ENCODE data around the gene GLOD4. TPM values are rescaled to one million over a fixed set of nuclear protein-coding genes. Genes with fewer than 3 reads are reported as not detected.
A peak's percentile ranks its signal among the peaks of the same experiment; 100 is the strongest.
"Not testable (repeated sequence)": the region's sequence is repeated elsewhere in the genome, so short reads cannot be mapped to it uniquely, and the experiment has no call there.

GLOD4 gene
- total RNA-seq, 2 experiments from 2014 or later: 48.4 to 79.7 TPM

- peak; percentile 79 for DNase-seq (ENCODE audit: low spot score)
- ChIA-PET POLR2A (interaction anchor here (0.6 to 1.3 kb wide), 2 partner anchors 10 to 14 kb away, joined by 3 to 4 read pairs; no protein-coding TSS in a partner anchor), CTCF (ENCODE audit: unreplicated experiment) (no interaction called here)
- no peaks in the 10 kb centered on the region for H3K9me3 ChIP-seq (ENCODE audit: low read length)
- no peaks in the 10 kb centered on the region for H4K20me1 ChIP-seq (ENCODE audit: insufficient read depth, low read length)
- intact Hi-C loops (cut with micrococcal nuclease; ENCODE audit: unreplicated experiment): no loop called here
- peak overlapping the region; percentile 75 for H3K4me3 ChIP-seq (ENCODE audit: low read depth, low read length, poor library complexity, severe bottlenecking)
- H3K27ac ChIP-seq (ENCODE audit: low read depth, low read length, poor library complexity, severe bottlenecking): peak overlapping the region; percentile 57
- H3K4me2 ChIP-seq (ENCODE audit: low read length): peak overlapping the region; percentile 86
- H2AFZ ChIP-seq (ENCODE audit: low read length): peak overlapping the region; percentile 51
- H3K79me2 ChIP-seq (ENCODE audit: insufficient read depth, low read depth, low read length): peaks cover 40% of the 10 kb centered on the region
- no peak for TF ChIP-seq CTCF (conservative IDR thresholded peaks at IDR 0.05; ENCODE audit: low read length)
- no peak for TF ChIP-seq EZH2phosphoT487 (IDR thresholded peaks at IDR 0.05; ENCODE audit: borderline replicate concordance, low read depth, low read length)
- peaks cover 52% of the 10 kb centered on the region for H3K36me3 ChIP-seq (ENCODE audit: insufficient read depth, low read length)
- H3K4me1 ChIP-seq (ENCODE audit: insufficient read depth, low read length, poor library complexity, severe bottlenecking): peaks cover 18% of the 10 kb centered on the region
- BruUV-seq (replicated peaks): TSS peak; percentile 62
- no peaks in the 10 kb centered on the region for H3K9me2 ChIP-seq (ENCODE audit: insufficient read depth, low read length)
Observed at GRCh38 chr17:751269-752001, 30.6 kb downstream of the GLOD4 start.

- POLR2A ChIA-PET: interaction anchor here (1.3 kb wide), 1 partner anchor 13 kb away, joined by 4 read pairs; no protein-coding TSS in a partner anchor
- Histone ChIP-seq H2AFZ (ENCODE audit: low read length) (no peak overlapping the region), H3K27ac (ENCODE audit: low read depth, low read length, poor library complexity, severe bottlenecking) (no peak overlapping the region), H3K79me2 (ENCODE audit: insufficient read depth, low read depth, low read length) (peaks cover 42% of the 10 kb centered on the region), H3K4me3 (ENCODE audit: low read depth, low read length, poor library complexity, severe bottlenecking) (peak overlapping the region; percentile 75), H3K9me2 (ENCODE audit: insufficient read depth, low read length) (no peaks in the 10 kb centered on the region), H4K20me1 (ENCODE audit: insufficient read depth, low read length) (peaks cover 2% of the 10 kb centered on the region; the same call in 1 of the 2 replicates), H3K9me3 (ENCODE audit: low read length) (no peaks in the 10 kb centered on the region), H3K4me2 (ENCODE audit: low read length) (peak overlapping the region; percentile 86), H3K4me1 (ENCODE audit: insufficient read depth, low read length, poor library complexity, severe bottlenecking) (peaks cover 18% of the 10 kb centered on the region), H3K36me3 (ENCODE audit: insufficient read depth, low read length) (peaks cover 52% of the 10 kb centered on the region)
- DNase-seq (ENCODE audit: low spot score): no peak
- CTCF ChIA-PET (ENCODE audit: unreplicated experiment): no interaction called here
- no TSS peak for BruUV-seq (replicated peaks)
- TF ChIP-seq EZH2phosphoT487 (IDR thresholded peaks at IDR 0.05; ENCODE audit: borderline replicate concordance, low read depth, low read length) (no peak), CTCF (conservative IDR thresholded peaks at IDR 0.05; ENCODE audit: low read length) (no peak)
- intact Hi-C loops (cut with micrococcal nuclease; ENCODE audit: unreplicated experiment): no loop called here
Observed at GRCh38 chr17:750431-751037, 31.5 kb downstream of the GLOD4 start.

GRCh38 chr17:749359-749758 is 32.7 kb downstream of the GLOD4 start:
- H3K27ac ChIP-seq (ENCODE audit: low read depth, low read length, poor library complexity, severe bottlenecking); POLR2A ChIA-PET; H4K20me1 ChIP-seq (ENCODE audit: insufficient read depth, low read length); H3K9me2 ChIP-seq (ENCODE audit: insufficient read depth, low read length); H2AFZ ChIP-seq (ENCODE audit: low read length); intact Hi-C loops (cut with micrococcal nuclease; ENCODE audit: unreplicated experiment); DNase-seq (ENCODE audit: low spot score); CTCF ChIA-PET (ENCODE audit: unreplicated experiment); H3K9me3 ChIP-seq (ENCODE audit: low read length); BruUV-seq (replicated peaks): not testable (repeated sequence)
- Histone ChIP-seq H3K4me2 (ENCODE audit: low read length) (peak overlapping the region; percentile 86; the same call in 1 of the 2 replicates), H3K4me3 (ENCODE audit: low read depth, low read length, poor library complexity, severe bottlenecking) (peak overlapping the region; percentile 75), H3K36me3 (ENCODE audit: insufficient read depth, low read length) (peaks cover 60% of the 10 kb centered on the region), H3K79me2 (ENCODE audit: insufficient read depth, low read depth, low read length) (peaks cover 53% of the 10 kb centered on the region), H3K4me1 (ENCODE audit: insufficient read depth, low read length, poor library complexity, severe bottlenecking) (peaks cover 18% of the 10 kb centered on the region)

GRCh38 chr17:748604-749003 is 33.5 kb downstream of the GLOD4 start:
- peaks cover 67% of the 10 kb centered on the region for H3K36me3 ChIP-seq (ENCODE audit: insufficient read depth, low read length)
- H3K4me3 ChIP-seq (ENCODE audit: low read depth, low read length, poor library complexity, severe bottlenecking); H3K9me2 ChIP-seq (ENCODE audit: insufficient read depth, low read length); BruUV-seq (replicated peaks); H3K9me3 ChIP-seq (ENCODE audit: low read length); POLR2A ChIA-PET; H2AFZ ChIP-seq (ENCODE audit: low read length); CTCF ChIA-PET (ENCODE audit: unreplicated experiment); intact Hi-C loops (cut with micrococcal nuclease; ENCODE audit: unreplicated experiment); H3K27ac ChIP-seq (ENCODE audit: low read depth, low read length, poor library complexity, severe bottlenecking); DNase-seq (ENCODE audit: low spot score); H3K4me2 ChIP-seq (ENCODE audit: low read length): not testable (repeated sequence)
- H3K4me1 ChIP-seq (ENCODE audit: insufficient read depth, low read length, poor library complexity, severe bottlenecking): peaks cover 18% of the 10 kb centered on the region
- H4K20me1 ChIP-seq (ENCODE audit: insufficient read depth, low read length): peaks cover 14% of the 10 kb centered on the region; the same call in 1 of the 2 replicates
- peaks cover 60% of the 10 kb centered on the region for H3K79me2 ChIP-seq (ENCODE audit: insufficient read depth, low read depth, low read length)
